GM12875 (cell line): ENCODE results near the gene UBQLN3.

Experiments
- H3K4me3 ChIP-seq: one replicate; pipeline ENCODE4 v1.5.1; 2011; ENCODE audit warnings: low read depth, low read length, control low read depth
- CTCF ChIP-seq: IDR thresholded peaks from 2 replicates; pipeline ENCODE4 v1.5.1; 2011; ENCODE audit warnings: low read depth, mild to moderate bottlenecking, control low read depth, inconsistent platforms, low read length, moderate library complexity, borderline replicate concordance; ENCODE audit not compliant: insufficient read depth

Gene UBQLN3

DNA sequence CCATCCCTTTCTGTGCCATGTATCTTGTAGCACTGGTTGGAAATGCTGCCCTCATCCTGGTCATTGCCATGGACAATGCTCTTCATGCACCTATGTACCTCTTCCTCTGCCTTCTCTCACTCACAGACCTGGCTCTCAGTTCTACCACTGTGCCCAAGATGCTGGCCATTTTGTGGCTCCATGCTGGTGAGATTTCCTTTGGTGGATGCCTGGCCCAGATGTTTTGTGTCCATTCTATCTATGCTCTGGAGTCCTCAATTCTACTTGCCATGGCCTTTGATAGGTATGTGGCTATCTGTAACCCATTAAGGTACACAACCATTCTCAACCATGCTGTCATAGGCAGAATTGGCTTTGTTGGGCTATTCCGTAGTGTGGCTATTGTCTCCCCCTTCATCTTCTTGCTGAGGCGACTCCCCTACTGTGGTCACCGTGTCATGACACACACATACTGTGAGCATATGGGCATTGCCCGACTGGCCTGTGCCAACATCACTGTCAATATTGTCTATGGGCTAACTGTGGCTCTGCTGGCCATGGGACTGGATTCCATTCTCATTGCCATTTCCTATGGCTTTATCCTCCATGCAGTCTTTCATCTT, 20.9 kb downstream of the UBQLN3 start:
- no peak for TF ChIP-seq CTCF
- no peak overlapping the region for H3K4me3 ChIP-seq

DNA sequence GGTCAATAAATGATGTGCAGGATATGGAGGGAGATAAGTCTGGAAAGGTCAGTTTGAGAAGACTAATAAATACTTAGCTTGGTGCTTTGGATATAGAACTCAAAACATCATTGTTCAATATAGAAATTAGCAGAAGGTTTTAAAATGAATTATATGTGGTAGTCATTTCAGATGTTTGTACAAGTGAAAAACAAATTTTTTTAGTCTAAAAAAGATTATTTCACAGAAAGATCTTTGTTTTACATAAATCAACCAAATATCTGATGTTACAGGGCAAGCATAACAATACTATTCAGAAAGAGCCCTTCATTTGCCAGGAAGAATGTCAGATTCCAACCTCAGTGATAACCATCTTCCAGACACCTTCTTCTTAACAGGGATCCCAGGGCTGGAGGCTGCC, 21.4 kb downstream of the UBQLN3 start, which contains the start of gene OR52D1:
Gene OR52D1 (plus strand): TSS at position 301 of the 400 bp plus-strand sequence. CDS start 22 bp downstream, at position 323.
- TF ChIP-seq CTCF, result no peak
- no peak within 1 kb of the TSS for H3K4me3 ChIP-seq

- no peak overlapping the region for H3K4me3 ChIP-seq
- TF ChIP-seq CTCF, result no peak
Observed at GRCh38 chr11:5486421-5486820, 23.3 kb downstream of the UBQLN3 start.

- no peak overlapping the region for H3K4me3 ChIP-seq
- no peak for TF ChIP-seq CTCF
Observed at GRCh38 chr11:5486003-5486402, 23.8 kb downstream of the UBQLN3 start.

- TF ChIP-seq CTCF, result peak; percentile 79
- H3K4me3 ChIP-seq, result no peak overlapping the region
Observed at GRCh38 chr11:5476186-5476819, 33.5 kb downstream of the UBQLN3 start.

- TF ChIP-seq CTCF, result no peak
- no peak overlapping the region for H3K4me3 ChIP-seq
Observed at GRCh38 chr11:5473921-5474320, 35.8 kb downstream of the UBQLN3 start.

DNA sequence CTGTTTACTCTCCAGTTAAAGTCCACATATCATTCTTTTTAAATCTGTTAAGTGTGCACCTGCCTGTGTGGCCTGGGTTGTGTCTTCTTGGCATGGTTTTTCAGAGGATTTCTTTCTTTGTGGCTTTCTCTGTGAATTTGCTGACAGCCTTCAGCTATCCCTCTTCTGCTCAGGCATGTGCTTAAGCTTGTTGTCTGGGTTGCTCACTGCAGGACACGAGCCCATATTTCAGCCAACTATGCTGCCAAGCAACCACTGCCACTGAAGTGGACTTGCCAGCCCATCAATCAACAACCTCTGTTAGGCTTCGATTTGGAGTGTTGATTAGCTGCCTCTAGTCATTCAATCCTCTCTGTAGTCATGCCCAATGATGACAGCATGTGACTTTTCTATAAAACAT, 42.2 kb downstream of the UBQLN3 start:
- no peak for TF ChIP-seq CTCF
- H3K4me3 ChIP-seq, result no peak overlapping the region
